CD4-positive, alpha-beta T cell treated with Interferon alpha-2 for 1 hour (primary cell): Measurements from ENCODE around the gene NCKAP5.

ENCODE experiments used
- DNase-seq, 2 donors: peaks; one replicate each; pipeline ENCODE4 v3.0.0-alpha.2; 2020 to 2022

The NCKAP5 gene

DNA sequence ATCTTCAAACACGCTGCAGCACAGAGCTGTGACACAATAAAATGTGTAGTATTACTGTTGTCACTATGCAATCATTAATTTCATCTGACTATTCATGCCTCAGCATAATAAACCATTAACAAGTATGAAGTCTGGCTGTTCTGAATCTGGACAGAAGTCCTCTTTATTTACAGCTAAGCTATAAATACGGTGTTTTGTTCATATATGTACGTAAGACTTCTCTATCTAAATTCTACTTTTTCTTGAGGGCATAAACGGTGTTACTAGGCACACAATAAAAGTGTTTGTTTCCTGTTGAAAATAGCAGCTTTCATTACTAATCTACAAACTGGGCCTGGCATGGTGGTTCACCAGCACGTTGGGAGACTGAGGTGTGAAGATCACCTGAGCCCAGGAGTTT lies 443.8 kb downstream of the NCKAP5 start:
- no peak for DNase-seq

DNA sequence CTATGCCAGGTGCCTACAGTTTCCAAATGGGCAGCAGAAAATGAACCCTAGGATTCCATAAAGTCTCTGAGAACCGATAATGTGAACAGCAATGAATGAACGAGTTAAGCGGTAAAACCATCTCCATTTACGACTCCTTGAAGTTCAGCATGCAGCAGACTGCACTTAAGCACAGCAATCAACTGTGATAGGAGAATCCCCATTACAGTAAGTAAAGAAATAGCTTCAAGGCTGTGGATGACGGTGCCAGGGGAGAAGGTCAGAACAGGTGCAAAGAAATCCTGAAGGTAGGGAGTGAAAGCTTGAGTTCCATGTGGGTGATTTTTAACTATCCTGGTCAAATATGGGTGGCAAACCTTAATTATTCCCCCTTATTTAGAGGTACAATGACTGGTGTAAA lies 444.4 kb downstream of the NCKAP5 start:
- no peak for DNase-seq

DNA sequence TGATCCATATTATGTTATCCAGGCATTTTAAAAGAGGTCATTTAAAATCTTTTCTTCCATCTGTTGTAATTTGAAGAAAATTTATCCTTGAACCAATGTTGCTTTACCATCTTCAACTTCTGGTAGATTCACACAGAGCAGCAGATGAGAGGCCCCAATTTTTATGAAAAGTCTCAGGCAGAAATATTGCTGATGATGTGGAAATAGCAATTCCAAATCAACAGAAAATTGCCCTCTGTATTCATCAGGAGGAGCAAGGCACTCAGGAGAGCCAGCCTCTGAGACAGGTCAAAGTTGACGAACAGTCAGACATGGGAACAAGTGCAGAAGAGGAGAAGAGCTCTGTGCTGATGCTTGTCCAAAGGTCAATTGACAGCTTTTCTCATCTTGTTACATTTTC lies 444.9 kb downstream of the NCKAP5 start:
- DNase-seq, result no peak

DNA sequence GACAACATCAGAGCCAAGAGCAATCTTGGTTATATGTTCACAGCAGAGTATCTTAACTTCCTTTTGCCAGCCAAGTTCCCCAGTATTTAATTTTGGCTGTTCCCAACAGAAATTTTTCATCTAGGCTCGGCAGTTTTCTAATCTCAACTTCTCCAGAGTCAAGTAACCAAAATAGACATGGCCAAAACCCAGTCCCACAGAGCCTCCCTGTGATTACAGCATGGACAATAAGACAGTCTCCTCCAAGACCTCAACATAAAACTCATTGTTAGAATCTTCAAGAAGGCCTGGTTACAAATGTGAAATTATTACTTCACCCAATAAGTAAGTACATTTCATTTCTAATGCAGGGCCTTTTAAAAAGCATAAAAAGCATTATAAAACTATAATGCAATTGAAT lies 445.7 kb downstream of the NCKAP5 start:
- DNase-seq, result no peak

DNA sequence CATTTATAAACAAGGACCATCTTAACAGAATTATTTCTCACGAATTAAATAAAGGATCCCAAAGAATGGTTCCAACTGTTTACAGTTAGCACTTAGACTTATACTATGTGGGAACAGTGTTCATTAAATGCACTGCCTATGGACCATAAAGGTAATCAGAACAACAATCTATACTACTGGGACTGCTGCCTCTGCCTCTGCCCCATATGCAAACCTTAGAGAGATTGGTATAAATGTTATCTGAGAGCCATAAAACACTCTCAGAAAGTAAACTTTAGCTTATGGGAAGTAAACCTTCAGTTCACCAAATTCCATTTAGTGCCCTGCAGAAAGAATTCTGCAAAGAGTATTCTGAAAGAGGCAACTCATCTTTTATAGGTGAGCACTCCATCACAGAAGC lies 448.0 kb downstream of the NCKAP5 start:
- DNase-seq, result no peak

DNA sequence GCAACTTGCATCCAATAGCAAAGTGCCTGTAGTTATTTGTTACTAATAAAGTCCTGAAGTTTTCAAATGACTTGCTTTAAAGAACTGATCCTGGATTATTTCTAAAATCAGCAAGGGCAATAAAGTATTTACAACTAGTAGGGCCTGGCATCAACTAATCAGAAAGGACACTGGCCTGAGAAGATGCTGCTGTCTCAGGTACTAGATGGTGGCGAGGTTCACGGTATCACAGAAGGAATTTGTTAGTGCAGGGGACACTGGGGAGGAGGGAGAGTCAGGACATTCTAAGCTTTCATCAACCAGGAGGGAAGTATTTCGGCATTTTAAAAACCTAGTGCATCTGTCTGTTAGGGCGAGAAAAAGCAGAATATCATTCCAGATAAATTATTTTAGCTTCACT lies 458.1 kb downstream of the NCKAP5 start:
- no peak for DNase-seq

DNA sequence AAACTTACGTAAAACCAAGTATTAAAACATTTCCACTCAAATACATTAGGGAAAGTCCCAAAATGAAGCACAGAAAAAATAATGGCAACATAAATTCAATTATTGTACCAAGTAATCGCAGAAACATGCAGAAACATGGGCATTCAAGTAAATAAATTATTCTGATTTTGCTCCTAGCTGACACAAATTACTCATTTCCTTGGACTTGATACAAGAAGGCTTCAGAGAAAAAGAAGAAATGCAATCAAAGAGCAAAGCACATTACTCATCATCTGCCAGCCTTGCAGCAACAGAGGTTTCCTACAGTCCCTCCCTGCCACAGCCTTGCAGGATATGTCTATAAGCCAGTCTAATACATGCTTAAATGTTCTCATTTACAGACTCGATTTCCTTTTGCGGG lies 458.5 kb downstream of the NCKAP5 start:
- DNase-seq, result no peak

DNA sequence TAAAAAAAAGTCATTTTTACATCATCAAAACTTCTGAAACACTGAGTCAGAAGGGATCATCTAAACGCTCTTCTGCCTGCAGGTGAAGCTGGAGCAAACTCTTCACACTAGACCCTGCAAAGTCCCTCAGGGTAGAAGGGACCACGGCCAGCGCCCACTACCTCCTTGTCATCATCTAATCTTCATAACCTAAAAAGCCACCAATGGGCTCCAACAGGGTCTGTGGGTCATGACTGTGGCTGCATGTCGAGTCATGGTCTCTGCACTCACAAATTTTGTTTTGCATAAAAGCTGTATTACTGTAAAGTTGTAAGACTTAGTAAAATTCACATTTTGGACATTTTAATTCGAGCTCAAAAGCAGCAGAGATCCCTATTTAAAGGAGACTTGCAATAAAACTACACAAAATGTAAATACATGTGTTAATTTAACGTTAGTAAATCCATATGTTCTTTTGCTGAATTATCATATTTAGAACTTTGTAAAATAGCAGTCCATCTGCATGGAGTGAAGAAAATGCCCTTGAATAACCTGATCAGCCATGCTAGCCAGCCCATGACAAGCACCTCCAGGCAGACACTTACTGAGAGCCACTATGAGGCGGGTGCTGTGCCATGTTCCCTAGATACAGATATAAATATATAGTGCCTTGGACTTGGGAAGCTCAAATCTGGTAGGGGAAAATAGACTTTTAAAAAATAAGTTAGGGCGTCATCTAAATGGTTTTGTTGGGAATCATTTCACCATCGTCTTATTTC lies 461.0 kb downstream of the NCKAP5 start:
- no peak for DNase-seq

DNA sequence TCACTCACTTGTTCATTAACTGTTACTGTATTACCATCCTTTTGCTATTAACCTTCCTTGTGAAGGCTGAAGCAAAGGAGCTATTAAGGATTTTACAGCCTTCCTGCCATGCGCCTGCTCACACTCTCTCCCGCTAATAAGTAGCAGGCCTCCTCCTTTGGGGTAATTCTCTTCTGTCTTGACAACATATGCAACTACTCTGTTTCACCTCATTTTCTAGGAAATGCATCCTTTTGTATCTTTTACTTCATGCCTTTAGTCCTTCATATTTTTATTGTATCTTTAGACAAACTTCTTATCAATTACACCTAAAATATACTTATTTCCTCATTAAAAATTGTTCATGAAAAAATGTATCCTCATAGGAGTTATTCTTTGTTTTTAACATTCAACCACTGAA lies 463.4 kb downstream of the NCKAP5 start:
- no peak for DNase-seq

DNA sequence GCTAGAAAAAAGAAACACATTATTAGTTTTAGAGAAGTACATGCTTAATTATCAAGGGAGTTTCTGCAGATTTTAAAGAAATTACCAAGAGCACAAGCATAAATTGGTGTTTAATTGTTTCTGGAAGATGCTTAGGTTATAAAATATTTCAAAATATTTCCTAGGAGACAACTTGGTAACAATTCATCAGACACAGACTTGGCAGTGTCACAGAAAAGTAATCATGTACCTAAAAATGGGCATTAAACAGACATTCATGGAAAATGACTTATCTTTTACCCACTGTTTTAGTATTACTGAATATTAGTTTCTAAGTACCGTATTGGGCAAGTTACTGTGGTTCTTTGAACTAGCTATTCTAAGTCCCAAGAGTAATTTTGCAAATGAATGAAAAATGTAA lies 469.5 kb downstream of the NCKAP5 start:
- DNase-seq, result no peak

DNA sequence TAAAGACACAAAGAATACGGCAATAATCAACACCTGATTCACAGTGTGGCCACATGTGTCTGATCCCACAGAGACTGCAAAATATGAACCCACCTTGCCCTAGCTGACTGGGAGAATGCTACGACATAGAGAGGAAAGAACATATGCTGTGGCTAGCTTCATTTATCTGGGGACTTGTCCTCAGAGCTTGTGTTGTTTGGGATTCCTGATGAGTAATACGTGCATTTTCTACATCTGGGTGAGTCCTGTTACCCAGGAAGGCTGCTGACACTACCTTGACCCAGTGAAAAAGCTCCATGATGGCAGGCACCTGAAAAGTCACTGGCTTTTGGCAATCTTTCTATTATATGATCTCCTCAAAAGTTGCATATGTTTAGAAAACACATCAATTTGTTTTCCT lies 470.6 kb downstream of the NCKAP5 start:
- no peak for DNase-seq

DNA sequence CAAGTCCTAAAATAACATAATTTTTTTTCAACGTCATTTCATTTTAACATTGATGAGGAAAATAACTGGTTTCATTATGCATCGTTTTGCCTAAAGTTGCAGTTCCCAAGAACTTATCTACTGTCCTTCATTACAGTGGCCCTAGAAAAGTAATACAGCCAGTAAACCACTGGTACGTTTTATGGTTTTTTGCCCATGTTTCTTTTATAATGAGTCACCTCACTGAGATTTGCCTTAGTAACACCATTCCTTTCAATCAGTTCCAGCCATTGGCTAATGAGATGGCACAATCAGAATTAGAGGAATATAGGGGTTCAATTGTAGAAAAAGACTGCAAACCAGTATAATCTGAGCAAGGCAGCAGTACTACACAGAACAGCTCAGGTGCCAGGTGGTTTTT lies 475.7 kb downstream of the NCKAP5 start:
- DNase-seq, result no peak

DNA sequence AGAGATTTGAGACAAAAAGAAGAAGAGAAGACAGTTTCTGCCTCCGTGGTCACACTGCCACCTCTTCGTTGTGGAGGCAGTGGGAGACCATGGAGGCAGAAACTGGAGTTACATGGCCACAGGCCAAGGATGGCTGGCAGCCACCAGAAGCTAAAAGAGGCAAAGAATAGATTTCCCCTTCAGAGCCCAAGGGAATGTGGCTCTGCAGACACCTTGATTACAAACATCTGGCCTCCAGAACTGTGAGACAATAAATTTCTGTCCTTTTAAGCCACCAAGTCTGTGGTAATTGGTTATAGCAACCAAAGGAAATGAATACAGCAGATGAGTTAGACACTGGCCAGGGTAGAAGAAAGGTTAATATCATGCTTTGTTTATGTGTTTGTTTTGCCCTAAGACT lies 477.9 kb downstream of the NCKAP5 start:
- DNase-seq, result no peak

DNA sequence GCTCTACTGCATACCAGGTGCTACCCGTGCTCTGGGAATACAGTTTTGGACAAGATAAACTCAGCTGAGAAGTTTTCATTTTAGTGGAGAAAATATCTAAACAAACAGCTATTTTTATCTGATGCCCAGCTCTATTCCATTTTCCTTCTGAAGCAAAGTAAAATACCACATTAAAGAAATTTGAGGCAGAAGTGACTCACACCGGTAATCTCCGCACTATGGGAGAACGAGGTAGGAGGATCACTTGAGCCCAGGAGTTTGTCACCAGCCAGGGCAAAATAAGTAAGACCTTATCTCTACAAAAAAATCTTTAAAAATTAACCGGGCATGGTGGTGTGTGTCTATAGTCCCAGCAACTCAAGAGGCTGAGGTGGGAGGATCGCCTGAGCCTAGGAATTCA lies 482.1 kb downstream of the NCKAP5 start:
- DNase-seq, result no peak

DNA sequence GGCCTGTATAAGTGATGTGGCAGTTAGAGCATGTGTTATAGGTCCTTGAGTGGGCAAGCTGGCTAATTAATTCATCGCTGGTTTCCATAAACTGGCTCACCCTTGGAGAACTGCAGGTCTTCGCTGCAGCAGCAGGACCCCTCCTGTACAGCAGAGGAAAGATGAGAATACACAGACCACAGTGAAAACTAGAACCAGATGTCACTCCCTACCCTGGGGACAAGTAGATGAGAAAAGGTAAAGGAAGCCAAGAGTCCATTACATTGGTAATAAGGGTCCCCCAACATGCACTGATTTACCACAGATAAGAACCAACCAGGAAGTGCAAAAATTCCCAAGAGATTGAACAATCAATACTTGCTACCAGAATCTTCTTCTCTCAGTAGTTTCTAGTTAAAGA lies 482.6 kb downstream of the NCKAP5 start:
- DNase-seq, result no peak

DNA sequence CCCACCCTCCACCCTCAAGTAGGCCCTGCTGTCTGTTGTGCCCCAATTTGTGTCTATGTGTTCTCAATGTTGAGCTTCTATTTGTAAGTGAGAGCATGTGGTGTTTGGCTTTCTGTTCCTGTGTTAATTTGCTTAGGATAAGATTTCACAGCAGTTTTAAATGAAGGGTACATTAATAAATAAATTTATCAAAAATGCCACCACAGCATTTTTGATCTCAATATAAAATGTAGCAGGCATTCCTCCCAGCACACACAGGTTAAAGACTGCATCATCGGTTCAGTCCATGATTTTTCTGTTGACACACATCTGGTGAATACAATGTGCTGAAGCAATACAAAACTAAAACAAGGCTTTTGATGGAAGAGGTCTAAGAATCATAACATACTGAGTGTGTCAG lies 486.2 kb downstream of the NCKAP5 start:
- no peak for DNase-seq

DNA sequence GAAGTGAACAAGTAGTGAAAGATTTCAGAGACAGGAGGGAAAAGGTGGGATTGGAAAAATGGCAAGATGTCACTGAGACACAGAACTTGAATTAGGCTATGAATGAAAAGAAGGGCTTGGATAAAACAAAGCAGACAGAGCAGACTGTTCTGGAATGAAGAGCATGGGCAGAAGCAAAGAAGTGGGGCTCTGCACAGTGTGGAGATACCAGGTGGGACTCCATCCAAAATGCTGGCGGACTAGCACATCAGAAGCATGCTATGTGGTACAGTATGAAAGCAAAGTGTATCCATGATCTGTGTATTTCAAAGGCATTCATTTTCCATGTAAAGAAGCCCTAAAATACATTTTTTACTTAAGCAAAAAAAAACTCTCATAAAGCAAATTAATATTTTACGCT lies 487.4 kb downstream of the NCKAP5 start:
- DNase-seq, result no peak

DNA sequence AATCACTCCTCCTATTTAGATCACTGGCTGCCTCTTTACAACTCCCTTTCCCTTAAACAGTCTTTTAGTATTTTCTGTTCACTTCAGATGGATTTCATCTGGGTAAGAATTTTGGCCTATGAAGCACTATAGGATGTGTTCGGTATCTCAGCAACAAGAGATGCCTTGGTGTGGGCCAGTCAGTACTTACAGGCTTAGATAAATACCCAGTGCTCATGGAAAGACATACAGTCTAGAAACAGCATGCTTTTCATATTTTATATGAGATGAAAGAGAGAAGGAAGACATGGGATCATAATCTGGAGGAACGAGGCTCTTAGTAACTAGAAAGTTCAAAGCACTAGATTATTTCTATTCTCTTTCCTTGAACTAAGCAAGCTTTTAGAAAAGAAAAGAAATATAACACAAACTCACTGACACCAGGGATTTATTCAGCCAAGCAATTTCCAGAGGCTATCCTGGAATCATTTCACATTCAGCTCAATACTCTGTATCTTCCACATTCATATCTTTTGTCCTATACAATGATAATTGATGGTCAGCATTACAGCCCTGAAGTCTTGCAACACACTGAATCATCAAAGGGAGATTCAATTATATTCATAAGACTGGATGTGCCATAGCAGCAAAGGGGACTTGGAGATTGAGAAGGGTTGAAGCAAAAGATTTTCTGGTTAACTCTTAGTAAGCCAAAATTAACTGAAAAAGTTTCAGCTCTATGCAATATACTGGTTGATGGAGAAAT lies 489.4 kb downstream of the NCKAP5 start:
- DNase-seq, result no peak

DNA sequence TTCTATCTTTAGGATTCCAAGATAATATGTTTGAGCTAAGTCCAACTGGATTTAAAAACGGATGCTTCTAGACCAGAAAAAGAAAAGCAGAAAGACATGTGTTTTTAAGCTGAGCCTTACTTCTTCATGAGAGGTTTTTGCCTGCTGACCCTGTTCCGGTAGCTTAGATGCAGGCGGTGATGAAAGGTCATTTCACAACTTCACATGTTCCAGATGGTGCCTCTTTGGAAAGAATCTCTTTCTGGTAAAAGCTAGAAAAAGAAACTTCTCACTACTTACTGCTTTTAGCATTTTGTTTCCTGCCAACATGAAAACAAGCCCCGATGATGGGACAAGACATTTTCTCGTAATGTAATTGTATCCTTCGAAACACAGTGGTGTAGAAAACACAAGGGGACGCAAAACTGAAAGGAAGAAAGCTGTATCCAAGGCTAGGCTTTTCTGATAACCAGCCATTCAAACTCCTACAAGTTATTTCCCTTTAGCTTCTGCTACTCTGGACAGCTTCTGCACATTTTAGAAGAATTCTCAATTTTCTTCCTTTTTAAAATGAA lies 490.9 kb downstream of the NCKAP5 start:
- no peak for DNase-seq

DNA sequence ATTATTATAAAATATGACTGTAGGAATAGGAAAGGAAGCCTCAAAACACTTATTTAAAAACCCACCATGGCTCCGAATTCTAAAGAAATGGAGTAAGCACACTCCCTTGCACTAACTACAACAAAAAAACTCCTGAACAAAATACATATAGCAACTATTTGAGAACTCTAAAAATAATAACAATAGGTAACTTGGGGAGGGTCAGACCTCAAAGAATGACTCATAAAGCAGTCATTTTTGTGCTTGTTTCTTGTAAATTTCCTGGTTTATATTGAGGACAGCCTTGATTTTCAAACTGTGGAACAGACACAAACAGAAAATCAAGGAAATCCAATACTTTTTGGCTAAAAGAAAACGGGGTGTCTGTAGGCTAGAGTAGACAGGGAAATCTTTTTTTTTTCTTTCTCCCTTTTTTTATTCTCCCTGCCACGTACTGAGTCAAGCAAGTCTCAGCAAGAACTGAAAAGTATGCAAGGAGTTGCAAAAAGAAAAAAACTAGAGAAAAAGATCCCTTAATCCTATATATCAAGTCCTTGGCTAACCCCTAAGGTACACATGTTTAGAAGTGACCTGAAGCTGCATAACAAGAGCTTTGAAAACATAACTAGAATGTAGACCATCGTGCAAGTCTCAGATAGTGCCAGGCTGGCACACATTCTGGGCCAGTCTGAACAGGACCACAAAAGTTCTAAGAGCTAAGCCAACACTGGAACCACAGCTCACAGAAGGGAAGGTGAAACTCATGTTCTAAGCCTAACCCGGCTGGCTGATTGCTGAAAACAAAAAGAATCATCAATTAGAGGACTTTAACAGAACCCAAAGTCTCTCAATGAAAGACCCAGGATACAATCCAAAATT lies 495.2 kb downstream of the NCKAP5 start:
- no peak for DNase-seq

DNA sequence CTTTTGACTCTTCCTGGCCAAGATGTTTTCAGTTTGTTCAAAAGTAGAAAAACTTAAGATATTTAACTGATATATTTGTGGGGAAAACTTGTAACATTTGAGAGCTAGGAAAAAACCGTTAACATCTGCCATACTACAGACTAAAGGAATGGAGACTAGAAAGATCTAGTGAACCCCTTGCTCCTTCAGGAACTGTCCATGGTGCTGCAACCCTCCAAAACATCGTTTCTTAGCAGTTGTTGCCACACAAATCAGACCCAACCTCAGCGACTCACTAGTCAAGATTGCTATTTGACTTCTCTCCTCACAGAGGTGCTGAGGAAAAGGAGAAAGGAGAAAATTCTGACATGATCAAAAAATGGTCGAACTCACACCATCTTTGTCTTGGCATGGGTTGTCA lies 504.5 kb downstream of the NCKAP5 start:
- no peak for DNase-seq

DNA sequence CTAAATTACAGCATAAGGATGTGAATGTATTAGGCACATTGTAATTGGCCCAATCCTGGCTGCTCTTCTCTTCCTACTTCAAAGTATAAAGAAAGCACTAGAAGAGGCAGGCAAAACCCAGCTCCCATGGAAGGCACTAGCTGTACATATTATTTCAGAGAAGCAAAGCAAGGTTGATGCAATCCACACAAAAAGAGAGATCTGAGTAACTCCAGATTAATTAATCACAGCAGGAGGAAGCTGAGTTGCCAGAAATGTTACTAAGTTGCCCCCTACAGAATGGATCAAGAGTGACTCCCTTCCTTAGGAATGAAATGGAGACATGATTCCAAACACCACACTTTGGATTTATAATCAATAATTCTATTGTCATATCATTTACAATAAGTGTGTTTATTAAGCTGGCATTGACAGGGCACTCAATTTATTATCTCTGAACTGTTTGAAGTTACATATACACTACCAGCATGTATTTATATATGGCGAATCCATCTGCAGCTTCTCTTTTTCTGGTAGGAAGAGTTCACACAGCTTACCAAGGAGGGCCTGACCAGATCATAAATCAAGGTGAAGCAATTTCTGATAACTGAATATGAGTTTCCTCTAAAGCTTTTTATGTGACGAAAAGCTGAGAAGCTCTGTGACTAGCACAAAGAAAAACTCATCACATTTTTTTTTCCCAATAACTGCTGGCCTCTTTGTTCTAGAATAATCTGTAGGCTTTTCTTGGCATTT lies 505.2 kb downstream of the NCKAP5 start:
- DNase-seq, result no peak
